Fibroblast of mammary gland (primary cell): Measurements from ENCODE around the gene GOLGA1.

Experiments used
- DNase-seq: peaks from one replicate; pipeline ENCODE4 v3.0.0-alpha.2; 2010; ENCODE audit warnings: low read depth
- H3K4me3 ChIP-seq: 2 replicates; pipeline ENCODE4 v1.5.1; 2011; ENCODE audit warnings: low read depth, mild to moderate bottlenecking, low read length, moderate library complexity; ENCODE audit not compliant: control insufficient read depth
- TF ChIP-seq, protein P1 (sequence below): conservative IDR thresholded peaks from 2 replicates; pipeline ENCODE4 v1.5.1; 2011; ENCODE audit warnings: low read depth, low read length, inconsistent platforms; ENCODE audit not compliant: control insufficient read depth, insufficient read depth

GOLGA1 gene

DNA sequence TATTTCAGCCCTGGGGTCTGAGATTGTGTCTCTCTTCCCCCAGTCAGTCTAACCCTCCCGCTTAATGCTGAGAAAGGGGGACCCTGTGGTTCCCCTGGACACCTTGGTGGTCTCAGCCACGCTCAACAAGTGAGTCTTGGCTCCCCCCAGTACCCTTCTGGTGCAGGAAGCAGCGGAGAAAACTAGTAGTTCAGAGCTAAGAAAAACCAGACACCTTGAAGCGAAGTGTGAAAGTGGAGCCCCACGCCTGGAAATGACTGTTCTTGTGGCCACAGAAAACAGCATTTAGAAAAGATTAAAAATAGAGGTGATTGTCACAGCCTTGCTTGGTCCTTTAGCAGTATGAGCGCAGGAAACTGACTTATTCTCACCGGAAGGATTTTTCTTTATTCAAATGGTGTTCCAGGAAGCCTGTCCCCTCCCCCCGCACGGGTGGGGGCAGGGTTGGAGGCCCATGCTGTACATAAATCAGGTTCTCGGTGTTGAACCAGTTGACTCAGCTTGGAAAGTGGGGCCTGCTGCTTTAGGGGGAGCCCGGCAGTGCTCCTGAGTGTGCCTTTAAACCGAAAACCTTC, 70.8 kb downstream of the GOLGA1 start:
- H3K4me3 ChIP-seq = peak overlapping the region; percentile 93
- TF ChIP-seq, protein P1, sequence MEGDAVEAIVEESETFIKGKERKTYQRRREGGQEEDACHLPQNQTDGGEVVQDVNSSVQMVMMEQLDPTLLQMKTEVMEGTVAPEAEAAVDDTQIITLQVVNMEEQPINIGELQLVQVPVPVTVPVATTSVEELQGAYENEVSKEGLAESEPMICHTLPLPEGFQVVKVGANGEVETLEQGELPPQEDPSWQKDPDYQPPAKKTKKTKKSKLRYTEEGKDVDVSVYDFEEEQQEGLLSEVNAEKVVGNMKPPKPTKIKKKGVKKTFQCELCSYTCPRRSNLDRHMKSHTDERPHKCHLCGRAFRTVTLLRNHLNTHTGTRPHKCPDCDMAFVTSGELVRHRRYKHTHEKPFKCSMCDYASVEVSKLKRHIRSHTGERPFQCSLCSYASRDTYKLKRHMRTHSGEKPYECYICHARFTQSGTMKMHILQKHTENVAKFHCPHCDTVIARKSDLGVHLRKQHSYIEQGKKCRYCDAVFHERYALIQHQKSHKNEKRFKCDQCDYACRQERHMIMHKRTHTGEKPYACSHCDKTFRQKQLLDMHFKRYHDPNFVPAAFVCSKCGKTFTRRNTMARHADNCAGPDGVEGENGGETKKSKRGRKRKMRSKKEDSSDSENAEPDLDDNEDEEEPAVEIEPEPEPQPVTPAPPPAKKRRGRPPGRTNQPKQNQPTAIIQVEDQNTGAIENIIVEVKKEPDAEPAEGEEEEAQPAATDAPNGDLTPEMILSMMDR = no peak
- peak; percentile 50 for DNase-seq

DNA sequence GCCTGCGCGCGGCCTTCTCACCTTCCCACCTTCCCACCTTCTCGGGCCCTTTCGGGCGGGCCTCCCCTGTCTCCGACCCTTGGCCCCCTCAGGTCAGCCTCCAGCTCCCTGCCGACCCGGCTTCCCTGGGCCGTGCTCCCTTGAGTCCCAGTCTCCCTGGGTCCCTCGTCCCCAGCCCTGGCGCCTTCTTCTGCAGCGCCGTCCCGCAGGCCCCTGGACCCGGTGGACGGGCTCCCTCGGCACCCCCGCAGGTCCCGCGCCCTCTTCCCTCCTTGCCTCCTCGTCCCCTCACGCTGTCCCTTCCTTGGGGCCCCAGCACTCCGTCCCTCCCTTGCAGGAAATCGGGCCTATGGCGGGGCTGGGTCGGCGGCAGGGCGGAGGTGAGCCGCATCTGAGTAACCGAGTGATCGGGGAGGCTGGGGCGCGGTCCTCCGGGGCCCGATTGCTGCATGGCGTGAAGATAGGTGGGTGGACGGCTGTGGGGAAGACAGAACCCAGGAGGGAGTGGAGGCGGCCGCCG, 71.4 kb downstream of the GOLGA1 start:
- peak overlapping the region; percentile 93 for H3K4me3 ChIP-seq
- TF ChIP-seq, protein P1 = no peak
- no peak for DNase-seq

DNA sequence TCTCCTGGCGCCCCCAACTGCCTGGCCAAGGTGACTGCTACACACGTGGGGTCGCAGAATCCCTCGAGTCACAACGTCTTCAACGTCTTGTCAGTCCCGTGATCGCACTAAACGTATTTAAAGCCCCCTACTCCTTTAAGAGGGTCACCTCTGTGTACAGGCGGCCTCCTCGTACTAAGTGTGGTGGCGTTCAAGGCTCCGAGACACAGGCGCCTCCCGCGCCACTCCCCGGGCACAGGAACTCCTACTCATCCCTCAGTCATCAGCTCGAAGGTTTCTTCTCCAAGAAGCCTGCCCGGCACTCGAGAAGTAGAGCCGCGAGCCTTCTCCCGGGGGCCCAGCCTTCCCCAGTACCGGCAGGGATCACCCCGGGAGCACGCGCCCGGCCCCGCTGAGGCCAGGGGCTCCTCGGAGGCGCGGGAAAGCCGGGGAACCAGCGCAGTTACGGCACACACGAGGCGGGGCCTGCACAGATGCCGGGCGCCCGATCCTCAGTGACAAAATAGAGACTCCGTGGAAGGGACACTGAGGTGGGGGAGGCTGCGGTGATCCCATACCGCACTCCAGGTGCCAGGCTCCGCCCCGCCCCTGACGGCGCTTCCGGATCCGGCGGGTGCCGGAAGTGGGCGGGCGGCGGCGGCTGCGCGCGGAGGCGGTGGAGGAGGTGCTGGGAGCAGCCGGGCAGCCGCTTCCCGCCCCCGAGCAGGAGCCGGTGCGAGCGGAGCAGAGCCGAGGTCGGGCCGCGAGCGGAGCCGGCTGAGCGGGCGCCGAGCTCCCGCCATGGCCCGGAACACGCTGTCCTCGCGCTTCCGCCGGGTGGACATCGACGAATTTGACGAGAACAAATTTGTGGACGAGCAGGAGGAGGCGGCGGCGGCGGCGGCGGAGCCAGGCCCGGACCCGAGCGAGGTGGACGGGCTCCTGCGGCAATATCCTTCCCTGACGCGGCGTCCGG, 72.1 kb downstream of the GOLGA1 start:
- TF ChIP-seq, protein P1 = peak; percentile 22
- peak overlapping the region; percentile 93 for H3K4me3 ChIP-seq
- DNase-seq = peak; percentile 64

DNA sequence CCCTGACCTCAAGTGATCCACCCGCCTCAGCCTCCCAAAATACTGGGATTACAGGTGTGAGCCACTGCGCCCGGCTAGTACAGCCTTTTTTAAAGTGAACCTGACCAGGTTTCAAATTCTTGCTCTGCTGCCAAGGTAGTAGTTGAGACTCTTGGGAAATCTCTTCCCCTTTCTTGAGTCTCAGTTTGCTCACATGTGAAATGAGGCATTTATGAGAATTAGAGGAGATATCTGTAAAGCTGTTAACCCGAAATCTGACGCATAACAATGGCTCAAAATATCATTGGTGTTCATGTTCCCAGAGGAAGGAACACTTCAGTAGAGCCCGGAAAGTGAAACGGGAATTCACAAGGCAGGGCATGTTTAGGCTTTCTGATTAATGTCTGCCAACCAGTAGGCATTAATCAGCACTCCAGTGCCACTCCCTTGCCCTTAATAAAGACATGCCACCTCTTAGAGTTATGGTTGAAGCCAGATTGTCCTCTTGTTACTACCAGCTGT, 77.5 kb downstream of the GOLGA1 start:
- H3K4me3 ChIP-seq = no peak overlapping the region
- TF ChIP-seq, protein P1 = no peak
- DNase-seq = no peak

DNA sequence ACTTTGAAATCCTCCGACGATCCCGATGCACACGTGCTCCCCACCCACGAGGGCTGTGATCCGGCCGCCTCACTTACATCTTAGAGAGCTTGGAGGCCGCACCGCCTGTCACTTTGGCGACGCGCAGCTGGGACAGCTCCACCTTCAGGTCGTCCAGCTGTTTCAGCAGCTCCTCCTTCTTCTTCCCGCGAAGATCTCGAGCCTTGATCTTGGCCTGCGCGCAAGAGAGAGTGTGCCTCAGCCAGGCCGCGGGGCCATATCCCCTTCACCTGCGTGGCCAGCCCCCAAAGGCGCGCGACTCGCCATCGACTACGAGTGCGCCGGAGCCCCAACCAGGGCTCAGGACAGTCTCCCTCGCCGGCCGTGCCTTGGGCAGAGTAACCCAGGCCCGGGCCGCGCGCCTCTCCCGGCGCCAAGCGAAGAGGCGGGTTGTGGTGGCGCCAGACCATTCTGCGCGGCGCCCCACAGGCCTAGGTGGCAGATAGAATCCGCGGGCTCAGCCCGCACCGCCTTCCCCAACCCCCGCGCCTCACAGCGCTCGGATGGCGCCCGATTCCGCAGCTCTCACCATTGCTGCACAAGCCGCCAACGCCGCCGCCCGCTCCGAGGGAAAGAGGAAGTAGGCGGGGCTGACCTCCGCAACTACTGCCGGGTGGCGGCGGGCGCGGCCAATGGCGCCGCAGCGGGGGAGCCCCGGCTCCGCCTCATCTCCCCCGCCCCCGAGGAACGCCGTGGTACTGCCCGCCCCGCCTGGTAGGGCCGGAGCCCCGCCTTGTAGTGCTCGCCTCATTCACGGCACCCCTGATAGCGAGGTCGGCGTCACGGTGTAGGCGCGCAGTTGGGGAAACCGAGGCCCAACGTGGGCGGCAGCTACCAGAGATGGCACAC, 79.3 kb downstream of the GOLGA1 start, which contains the start of the genes ARPC5L and RPL35:
Gene ARPC5L (plus strand): TSS at position 789 of the 888 bp plus-strand sequence. CDS start 7,161 bp downstream, outside the sequence.
Gene RPL35 (minus strand): TSS at position 616 of the 888 bp plus-strand sequence. CDS start 45 bp downstream, at position 571.
- TF ChIP-seq, protein P1 = no peak
- DNase-seq = peak; percentile 86
- peak within 1 kb of the TSS; percentile 98 for H3K4me3 ChIP-seq
